ENCODE results near the gene TLCD4.
"Not testable (repeated sequence)": the region's sequence is repeated elsewhere in the genome, so short reads cannot be mapped to it uniquely, and the experiment has no call there.

The TLCD4 gene

DNA sequence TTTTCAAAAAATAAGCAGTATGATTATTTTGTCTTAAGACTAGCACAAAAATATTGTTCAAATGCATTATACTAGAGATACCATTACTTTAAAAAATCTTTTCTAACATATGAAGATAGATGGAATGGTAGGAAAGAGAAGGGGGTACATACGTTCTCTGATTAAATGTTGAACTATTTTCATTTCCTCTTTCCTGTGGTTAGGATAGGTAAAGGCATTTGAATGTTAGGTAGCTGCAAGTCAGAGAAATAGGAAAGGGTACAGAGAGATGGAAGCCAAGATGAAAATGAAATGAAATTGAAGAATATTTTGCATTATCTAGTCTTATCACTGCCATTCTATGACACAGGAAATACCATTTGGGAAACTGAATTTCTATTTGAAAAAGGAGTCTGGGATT lies 28.3 kb downstream of the TLCD4 start:
- Mint-ChIP-seq H3K36me3 (no peaks in the 10 kb centered on the region), H3K27me3 (no peaks in the 10 kb centered on the region), H3K4me1 (peaks cover 5 to 10% of the 10 kb centered on the region in 2 donors), H3K4me3 (peak overlapping the region; percentile 18 to 20), H3K9me3 (no peaks in the 10 kb centered on the region), H3K27ac (peak overlapping the region; percentile 20)
- ATAC-seq (replicated peaks) (peak; percentile 76 to 84), DNase-seq (no peak)

DNA sequence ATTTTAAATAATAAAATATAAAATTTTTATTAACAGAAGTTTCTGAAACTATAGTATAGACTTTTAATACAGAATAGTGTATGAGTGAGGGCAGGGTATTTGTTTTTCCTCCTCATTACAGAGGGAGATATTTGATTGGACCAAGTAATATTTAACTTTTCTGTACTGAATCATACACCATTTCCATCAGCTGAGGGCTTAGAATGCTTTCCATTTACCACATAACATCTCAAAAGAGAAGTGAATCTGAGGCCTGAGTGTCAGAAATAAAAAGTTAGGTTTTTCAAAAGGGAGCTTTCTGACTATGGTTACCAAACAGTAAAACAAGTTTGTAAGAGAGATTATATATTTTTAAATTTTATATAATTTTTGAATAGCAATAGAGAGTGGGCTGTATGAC lies 29.5 kb downstream of the TLCD4 start:
- Mint-ChIP-seq H3K27ac (no peak overlapping the region), H3K36me3 (no peaks in the 10 kb centered on the region), H3K4me3 (no peak overlapping the region), H3K27me3 (no peaks in the 10 kb centered on the region), H3K9me3 (no peaks in the 10 kb centered on the region), H3K4me1 (peaks cover 5 to 10% of the 10 kb centered on the region in 2 donors)
- ATAC-seq (replicated peaks) (peak; percentile 91 to 96), DNase-seq (no peak)

DNA sequence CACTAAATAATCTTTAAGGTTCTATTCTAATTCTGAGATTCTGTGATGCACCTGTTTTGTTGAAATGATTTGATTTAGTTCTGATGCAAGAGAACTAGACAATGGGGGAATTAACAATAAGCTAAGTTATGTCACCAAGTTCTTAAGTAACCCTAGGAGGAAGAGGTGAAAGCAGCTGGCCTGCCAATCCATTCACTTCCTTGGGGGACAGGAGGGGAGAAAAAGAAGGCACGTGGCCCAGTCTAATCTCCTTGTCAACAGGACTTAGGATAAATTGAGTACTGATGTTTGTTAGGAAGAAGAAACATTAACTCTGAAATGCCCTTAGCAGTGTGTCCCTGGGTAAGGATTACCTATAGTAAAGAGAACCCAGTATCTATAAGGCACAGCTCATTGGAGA lies 36.9 kb downstream of the TLCD4 start:
- Mint-ChIP-seq H3K4me3 (no peak overlapping the region), H3K9me3 (no peaks in the 10 kb centered on the region), H3K27ac (no peak overlapping the region), H3K36me3 (no peaks in the 10 kb centered on the region), H3K27me3 (peaks cover 12 to 22% of the 10 kb centered on the region in 2 donors), H3K4me1 (no peaks in the 10 kb centered on the region)
- DNase-seq (no peak), ATAC-seq (replicated peaks) (no peak)

DNA sequence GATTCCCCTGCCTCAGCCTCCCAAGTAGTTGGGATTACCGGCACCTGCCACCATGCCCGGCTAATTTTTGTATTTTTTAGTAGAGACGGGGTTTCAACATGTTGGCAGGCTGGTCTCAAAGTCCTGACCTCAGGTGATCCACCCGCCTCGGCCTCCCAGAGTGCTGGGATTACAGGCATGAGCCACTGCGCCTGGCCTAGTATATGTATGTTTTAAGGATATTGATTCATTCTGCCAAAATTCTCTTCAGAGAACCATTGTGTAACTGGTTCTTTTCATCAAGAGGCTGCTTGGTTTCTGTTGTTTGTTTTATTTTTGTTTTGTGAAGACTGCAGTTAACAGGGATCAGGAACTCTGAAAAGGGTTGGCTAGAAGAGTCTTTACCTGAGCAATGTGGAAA lies 48.4 kb downstream of the TLCD4 start:
- DNase-seq, H3K4me3 Mint-ChIP-seq: not testable (repeated sequence)
- H3K9me3 Mint-ChIP-seq, result peaks cover 6 to 14% of the 10 kb centered on the region in 2 donors

More for the DNA sequence above, 48.4 kb downstream of the TLCD4 start:
- ATAC-seq (replicated peaks); H3K27ac Mint-ChIP-seq; H3K36me3 Mint-ChIP-seq; H3K4me1 Mint-ChIP-seq: not testable (repeated sequence)
- peaks cover 9 to 23% of the 10 kb centered on the region in 2 donors for H3K27me3 Mint-ChIP-seq

Data from stimulated activated naive B cell treated with anti-CD40 and anti-IgM and Interleukin-4, amounts not matched to agents 10 μg/mL and 1 μg/mL and 100 μg/mL, for 72 hours (primary cell).